ENCODE data around the gene RHOBTB3.
"Not testable (repeated sequence)": the region's sequence is repeated elsewhere in the genome, so short reads cannot be mapped to it uniquely, and the experiment has no call there.

DNA sequence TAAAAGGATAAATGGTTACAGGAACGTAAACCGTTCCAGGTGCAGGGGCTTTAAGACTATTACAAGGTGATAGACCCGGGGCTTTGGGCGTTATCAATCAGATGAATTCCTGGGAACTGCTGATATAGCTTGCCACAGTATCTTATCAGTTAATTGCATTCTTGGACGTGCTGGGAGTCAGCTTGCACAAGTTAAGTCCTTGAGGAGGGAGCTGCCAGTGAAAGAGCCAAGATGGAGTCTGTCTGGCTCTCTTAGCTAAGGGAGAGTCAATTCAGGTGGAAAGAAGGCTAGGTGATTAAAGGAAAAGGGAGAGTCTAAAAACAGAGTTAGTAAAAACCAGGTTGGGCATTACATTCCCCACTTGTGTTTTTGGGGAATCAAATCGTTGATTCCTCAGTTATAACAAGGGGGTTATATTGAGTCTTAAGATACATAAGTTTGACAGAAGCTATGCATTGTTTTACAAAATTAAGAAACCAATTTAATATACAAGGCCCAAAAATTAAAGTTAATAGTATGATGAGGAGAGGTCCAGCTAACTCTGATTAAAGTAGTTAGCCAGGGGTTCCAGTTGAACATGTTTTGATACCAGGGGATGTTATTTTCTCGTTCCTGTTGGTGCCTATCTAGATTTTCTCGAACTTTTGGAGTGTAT lies 23.5 kb upstream of the RHOBTB3 start:
- not testable (repeated sequence) for TF ChIP-seq CTCF (conservative IDR thresholded peaks at IDR 0.05); ZFX (IDR thresholded peaks at IDR 0.05)
